ENCODE data around the gene DES. TPM values are rescaled to one million over a fixed set of nuclear protein-coding genes. Genes with fewer than 3 reads are reported as not detected.

DES gene
- total and polyA plus RNA-seq, 2 of the 4 experiments (the other 2 are of a cell fraction): 4.3 to 4.9 TPM

DNA sequence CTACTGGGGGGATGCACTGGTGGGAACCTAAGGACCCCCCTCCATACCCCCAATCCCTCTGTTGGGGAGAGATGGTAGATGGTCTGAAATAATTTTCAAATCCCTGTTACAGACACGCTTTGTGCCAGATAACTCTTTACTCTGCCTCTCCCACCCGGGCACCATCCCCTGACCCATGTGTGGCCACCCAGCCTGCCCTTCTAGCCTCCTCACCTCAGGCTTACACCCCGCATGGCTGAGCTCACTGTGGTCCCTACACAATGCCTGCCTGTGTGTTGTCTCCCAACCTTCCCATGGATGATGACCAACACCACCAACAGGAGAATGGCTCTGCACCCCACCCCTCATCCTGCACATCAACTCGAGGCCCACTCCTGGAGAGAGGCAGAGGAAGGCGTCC is 31.4 kb downstream of the DES start:
- Histone ChIP-seq H3K36me3 (ENCODE audit: control insufficient read depth, insufficient read depth, low read length) (peaks cover 42% of the 10 kb centered on the region), H3K9me3 (ENCODE audit: control insufficient read depth, insufficient read depth, low read length) (no peaks in the 10 kb centered on the region), H3K14ac (replicated peaks; ENCODE audit: low read depth, low read length) (no peak overlapping the region), H3K9me1 (ENCODE audit: insufficient read depth, low read length) (peaks cover 31% of the 10 kb centered on the region), H3K79me1 (ENCODE audit: low read depth in 1 of 2, low read length in 2 of 2) (peaks cover 12 to 44% of the 10 kb centered on the region in 2 experiments), H3K9ac (ENCODE audit: low read depth, low read length) (no peak overlapping the region), H2AK5ac (ENCODE audit: low read depth, low read length) (peak overlapping the region; percentile 1; the same call in 1 of the 2 replicates), H3K23ac (ENCODE audit: low read depth, low read length) (no peak overlapping the region), H3K56ac (ENCODE audit: extremely low read depth, insufficient read depth, low read length) (no peak overlapping the region), H4K20me1 (ENCODE audit: insufficient read depth, low read length) (no peaks in the 10 kb centered on the region; the same call in 1 of the 2 replicates), H3K27me3 (ENCODE audit: control insufficient read depth, insufficient read depth, low read length) (no peaks in the 10 kb centered on the region), H2BK20ac (ENCODE audit: low read depth, low read length) (0 out of 2 replicates have a peak overlapping the region, but pooled peaks have one; percentile 12), H3K4me3 (ENCODE audit: insufficient read depth, low read depth, low read length) (no peak overlapping the region), H4K91ac (ENCODE audit: insufficient read depth, low read depth, low read length) (no peak overlapping the region; the same call in 1 of the 2 replicates), H4K5ac (ENCODE audit: low read depth, low read length) (no peak overlapping the region), H2AFZ (replicated peaks; ENCODE audit: low read length, poor library complexity) (no peak overlapping the region), H3K4me1 (ENCODE audit: control insufficient read depth, insufficient read depth, low read length) (peaks cover 40% of the 10 kb centered on the region), H4K8ac (ENCODE audit: low read depth in 2 of 2, low read length in 2 of 2) (no peak overlapping the region), H2BK120ac (ENCODE audit: low read depth, low read length) (no peak overlapping the region), H2BK5ac (ENCODE audit: low read depth, low read length, poor library complexity, severe bottlenecking) (peak overlapping the region; percentile 1), H3K4ac (ENCODE audit: low read depth, low read length) (0 out of 2 replicates have a peak overlapping the region, but pooled peaks have one; percentile 33), H2AK9ac (replicated peaks; ENCODE audit: low read depth, low read length, poor library complexity) (peak overlapping the region; percentile 1), H3K27ac (ENCODE audit: insufficient read depth, low read length) (no peak overlapping the region), H3K4me2 (ENCODE audit: low read depth, low read length) (no peak overlapping the region), H2BK15ac (ENCODE audit: low read depth, low read length) (no peak overlapping the region), H3K18ac (ENCODE audit: low read depth, low read length) (no peak overlapping the region)
- CTCF ChIA-PET: no interaction called here
- BruUV-seq (replicated peaks): no TSS peak
- intact Hi-C loops (cut with micrococcal nuclease) (no loop called here), in situ Hi-C loops (cut with MboI; ENCODE audit: low sequenced_read_pairs) (no loop called here), dilution Hi-C loops (cut with HindIII; ENCODE audit: low sequenced_read_pairs, unreplicated experiment) (no loop called here)
- POLR2A ChIA-PET (ENCODE audit: unreplicated experiment): no interaction called here
- DNase-seq (no peak), ATAC-seq (ENCODE audit: low read depth) (no peak)
- 63% methylated on average over 2 of the region's 5 CpGs; no CpG with 5 or more reads in 1 of the 2 experiments for WGBS, 2 experiments (ENCODE audit: extremely low coverage in 2 of 2, insufficient read length in 1 of 2)
- no peak for TF ChIP-seq RAD21 (IDR thresholded peaks at IDR 0.05; ENCODE audit: low read length)
- TF ChIP-seq CHD1 (IDR thresholded peaks at IDR 0.05; ENCODE audit: low read depth, low read length): no peak
- no peak for TF ChIP-seq RFX5 (IDR thresholded peaks at IDR 0.05; ENCODE audit: low read depth, low read length)
- TF ChIP-seq SMC3 (IDR thresholded peaks at IDR 0.05; ENCODE audit: low read depth, low read length): no peak
- TF ChIP-seq FOS (IDR thresholded peaks at IDR 0.05; ENCODE audit: low read depth, low read length): no peak
- no peak for TF ChIP-seq MXI1 (IDR thresholded peaks at IDR 0.05; ENCODE audit: borderline replicate concordance, low read depth, low read length)
- TF ChIP-seq MAZ (IDR thresholded peaks at IDR 0.05; ENCODE audit: borderline replicate concordance, low read depth, low read length): no peak
- TF ChIP-seq, protein P1, sequence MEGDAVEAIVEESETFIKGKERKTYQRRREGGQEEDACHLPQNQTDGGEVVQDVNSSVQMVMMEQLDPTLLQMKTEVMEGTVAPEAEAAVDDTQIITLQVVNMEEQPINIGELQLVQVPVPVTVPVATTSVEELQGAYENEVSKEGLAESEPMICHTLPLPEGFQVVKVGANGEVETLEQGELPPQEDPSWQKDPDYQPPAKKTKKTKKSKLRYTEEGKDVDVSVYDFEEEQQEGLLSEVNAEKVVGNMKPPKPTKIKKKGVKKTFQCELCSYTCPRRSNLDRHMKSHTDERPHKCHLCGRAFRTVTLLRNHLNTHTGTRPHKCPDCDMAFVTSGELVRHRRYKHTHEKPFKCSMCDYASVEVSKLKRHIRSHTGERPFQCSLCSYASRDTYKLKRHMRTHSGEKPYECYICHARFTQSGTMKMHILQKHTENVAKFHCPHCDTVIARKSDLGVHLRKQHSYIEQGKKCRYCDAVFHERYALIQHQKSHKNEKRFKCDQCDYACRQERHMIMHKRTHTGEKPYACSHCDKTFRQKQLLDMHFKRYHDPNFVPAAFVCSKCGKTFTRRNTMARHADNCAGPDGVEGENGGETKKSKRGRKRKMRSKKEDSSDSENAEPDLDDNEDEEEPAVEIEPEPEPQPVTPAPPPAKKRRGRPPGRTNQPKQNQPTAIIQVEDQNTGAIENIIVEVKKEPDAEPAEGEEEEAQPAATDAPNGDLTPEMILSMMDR (conservative IDR thresholded peaks at IDR 0.05; ENCODE audit: low read depth, low read length): no peak
